ENCODE results near the gene NRG3.

GRCh38 chr10:82908751-82909150, 1033.8 kb downstream of the NRG3 start:
- TF ChIP-seq CTCF (IDR thresholded peaks at IDR 0.05), result no peak
- no peak for TF ChIP-seq POLR2A (IDR thresholded peaks at IDR 0.05)
- no peak for TF ChIP-seq POLR2AphosphoS5 (IDR thresholded peaks at IDR 0.05)

Measured in gastroesophageal sphincter (tissue), 3 donors.